HTR-8/SVneo (cell line): ENCODE results near the gene TUBGCP2.

Experiments used
- DNase-seq: peaks from one replicate; pipeline ENCODE4 v3.0.0; 2011; ENCODE audit warnings: low spot score, mixed read lengths; ENCODE audit not compliant: insufficient read length
- FAIRE-seq: peaks from 2 replicates; lab custom pipeline; 2011; peaks lifted over from hg19 to GRCh38; lab: Jason Lieb, UNC

TUBGCP2 gene

DNA sequence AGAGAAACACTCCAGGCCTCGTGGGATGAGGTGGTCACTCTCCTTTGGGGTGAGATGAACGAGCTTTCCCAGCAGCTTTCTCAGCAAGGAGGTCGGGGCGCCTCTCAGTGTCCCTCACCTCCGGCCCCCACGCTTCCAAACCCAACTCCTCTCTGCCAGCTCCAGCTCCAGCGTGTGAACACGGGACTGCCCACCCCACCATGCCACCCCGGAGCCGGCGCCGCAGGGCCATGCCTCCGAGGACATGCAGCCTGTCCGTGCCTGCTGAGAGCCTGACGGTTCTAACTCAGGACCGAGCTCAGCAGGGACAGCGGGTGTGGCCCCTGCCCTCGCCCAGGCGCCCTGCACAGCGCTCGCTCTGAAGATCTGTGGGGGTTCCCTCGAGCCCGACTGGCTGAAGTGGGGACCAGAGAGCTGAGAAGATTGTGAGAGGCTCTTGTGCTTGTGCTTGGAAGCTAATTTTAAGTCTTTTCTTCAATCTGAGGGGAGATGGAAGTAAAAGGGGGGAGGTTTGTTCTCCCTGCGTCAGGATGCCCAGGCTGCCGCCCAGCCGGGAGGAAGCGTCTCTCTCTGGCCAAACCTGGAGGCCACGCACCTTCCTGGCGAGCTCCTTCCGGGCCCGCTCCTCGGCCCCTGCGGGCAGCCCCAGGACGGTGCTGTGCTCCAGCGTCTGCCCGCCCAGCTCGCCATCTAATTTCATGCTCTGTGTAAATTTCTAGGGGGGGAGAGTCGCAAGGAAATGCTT, 26.9 kb downstream of the TUBGCP2 start:
- FAIRE-seq (no peak), DNase-seq (no peak)

DNA sequence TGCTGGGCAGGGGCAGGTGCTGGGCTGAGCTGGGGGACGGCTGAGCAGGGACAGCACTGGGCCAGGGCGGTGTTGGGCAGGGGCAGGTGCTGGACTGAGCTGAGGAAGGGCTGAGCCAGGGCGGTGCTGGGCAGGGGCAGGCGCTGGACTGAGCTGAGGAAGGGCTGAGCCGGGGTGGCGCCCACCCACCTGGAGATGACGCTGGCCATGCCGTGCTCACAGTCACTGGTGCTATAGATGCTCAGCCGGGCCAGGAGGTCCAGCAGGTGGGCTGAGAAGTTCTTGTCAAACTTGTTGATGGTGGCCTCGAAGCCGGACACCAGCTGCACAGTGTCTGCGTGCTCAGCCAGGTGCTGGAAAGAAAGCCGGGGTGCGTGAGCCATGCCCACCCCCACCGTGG, 27.6 kb downstream of the TUBGCP2 start:
- FAIRE-seq (no peak), DNase-seq (no peak)

DNA sequence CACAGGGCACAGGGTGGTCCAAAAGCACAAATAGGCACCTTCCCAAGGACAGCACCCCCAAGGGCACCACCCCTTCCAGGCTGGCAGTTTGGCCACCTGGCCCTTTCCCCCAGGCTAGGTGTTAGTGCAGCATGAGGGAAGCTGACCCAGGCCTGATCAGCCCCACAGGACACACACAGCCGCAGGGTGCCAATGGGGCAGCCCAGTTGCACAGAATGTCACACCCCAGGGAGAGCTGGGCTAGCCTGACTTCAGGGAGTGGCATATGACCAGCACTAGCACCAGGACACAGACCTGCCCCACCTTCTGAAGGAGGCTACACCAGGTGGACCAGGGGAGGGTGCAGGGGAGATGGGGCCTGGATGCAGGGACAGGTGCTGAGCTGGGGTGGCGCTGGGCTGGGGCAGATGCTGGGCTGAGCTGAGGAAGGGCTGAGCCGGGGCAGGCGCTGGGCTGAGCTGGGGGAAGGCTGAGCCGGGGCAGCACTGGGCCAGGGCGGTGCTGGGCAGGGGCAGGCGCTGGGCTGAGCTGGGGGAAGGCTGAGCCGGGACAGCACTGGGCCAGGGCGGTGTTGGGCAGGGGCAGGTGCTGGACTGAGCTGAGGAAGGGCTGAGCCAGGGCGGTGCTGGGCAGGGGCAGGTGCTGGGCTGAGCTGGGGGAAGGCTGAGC, 28.1 kb downstream of the TUBGCP2 start:
- FAIRE-seq (no peak), DNase-seq (no peak)

GRCh38 chr10:133279326-133280226, 29.1 kb downstream of the TUBGCP2 start:
- FAIRE-seq (no peak), DNase-seq (no peak)

GRCh38 chr10:133278577-133279265, 30.0 kb downstream of the TUBGCP2 start:
- DNase-seq, result peak; percentile 70
- FAIRE-seq, result no peak

- no peak for FAIRE-seq
- no peak for DNase-seq
Observed at GRCh38 chr10:133277993-133278576, 30.6 kb downstream of the TUBGCP2 start.

DNA sequence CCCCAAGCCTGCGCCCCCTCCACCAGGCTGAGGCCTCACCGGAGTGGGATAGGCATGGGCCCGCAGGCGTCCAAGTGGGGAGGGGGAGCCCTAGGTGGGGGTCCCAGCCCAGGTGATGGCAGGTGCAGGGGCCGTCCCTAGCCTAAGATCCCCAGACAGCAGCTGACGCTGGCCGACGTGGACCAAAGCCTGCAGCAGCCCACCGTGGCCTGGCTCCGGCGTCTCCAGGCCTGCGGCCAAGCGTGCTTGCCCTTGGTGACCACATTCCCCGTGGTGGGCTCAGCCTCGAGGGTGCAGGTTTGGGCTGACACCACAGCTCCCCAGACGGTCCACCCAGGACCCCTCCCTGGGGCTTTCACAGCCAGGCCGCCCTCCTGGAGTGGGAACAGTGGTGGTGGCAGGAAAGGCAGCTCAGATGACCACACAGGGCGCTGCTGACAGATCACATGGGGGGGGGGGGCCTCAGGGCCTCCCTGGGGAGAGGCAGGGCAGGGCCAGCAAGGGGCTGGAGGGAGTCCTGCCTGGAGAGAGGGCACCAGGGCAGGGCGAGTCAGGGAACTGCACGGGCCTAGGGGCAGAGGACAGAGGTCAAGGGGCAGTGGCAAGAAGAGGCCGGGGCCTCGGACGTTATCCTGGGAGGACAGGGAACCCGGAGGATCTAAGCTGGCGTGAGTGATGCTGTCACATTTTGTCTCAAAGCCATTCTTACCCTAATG, 31.2 kb downstream of the TUBGCP2 start:
- FAIRE-seq (no peak), DNase-seq (no peak)

DNA sequence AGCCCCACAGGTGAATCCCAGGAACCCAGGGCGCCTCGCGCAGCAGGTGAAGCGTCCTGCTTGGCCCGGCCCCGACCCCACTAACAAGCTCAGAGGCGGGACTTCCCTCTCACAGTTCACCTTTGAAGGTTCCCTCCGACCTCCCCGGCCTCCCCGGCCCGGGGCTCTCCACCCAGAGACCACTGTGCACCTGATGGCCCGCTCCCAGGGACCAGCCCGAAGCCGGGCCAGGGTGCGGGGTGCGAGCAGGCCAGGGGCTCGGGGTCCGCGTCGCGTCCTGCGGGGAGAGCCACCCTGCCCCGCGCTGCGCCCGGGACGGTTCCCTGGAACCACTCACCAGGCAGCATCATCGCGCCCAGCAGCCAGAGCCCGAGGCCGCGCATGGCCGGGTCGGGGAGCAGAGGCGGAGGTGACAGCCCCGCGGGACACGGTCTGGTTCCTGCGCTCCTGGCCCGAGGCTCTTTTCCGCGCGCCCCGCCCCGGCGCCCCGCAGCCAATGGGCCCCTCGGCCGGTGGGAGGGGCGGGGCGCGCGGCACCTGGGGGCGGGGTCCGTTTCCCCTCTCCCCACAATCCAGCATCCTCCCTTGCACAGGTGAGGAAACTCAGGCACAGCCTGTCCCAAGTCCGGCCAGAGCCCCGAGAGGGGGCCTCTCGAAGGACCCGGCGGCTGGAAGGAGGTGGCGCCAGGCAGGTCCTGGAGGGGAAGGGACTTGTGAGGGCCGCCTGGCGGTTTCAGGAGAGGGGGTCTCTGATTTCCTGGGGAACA, 32.1 kb downstream of the TUBGCP2 start, which contains the start of gene ADAM8:
TSS of gene ADAM8 (minus strand) at position 434 of the 767 bp plus-strand sequence. CDS start at position 383, 51 bp downstream.
- FAIRE-seq (no peak), DNase-seq (no peak)

- FAIRE-seq (no peak), DNase-seq (no peak)
Observed at GRCh38 chr10:133276100-133276434, 32.6 kb downstream of the TUBGCP2 start.

- FAIRE-seq (no peak), DNase-seq (no peak)
Observed at GRCh38 chr10:133275684-133276092, 33.0 kb downstream of the TUBGCP2 start.

DNA sequence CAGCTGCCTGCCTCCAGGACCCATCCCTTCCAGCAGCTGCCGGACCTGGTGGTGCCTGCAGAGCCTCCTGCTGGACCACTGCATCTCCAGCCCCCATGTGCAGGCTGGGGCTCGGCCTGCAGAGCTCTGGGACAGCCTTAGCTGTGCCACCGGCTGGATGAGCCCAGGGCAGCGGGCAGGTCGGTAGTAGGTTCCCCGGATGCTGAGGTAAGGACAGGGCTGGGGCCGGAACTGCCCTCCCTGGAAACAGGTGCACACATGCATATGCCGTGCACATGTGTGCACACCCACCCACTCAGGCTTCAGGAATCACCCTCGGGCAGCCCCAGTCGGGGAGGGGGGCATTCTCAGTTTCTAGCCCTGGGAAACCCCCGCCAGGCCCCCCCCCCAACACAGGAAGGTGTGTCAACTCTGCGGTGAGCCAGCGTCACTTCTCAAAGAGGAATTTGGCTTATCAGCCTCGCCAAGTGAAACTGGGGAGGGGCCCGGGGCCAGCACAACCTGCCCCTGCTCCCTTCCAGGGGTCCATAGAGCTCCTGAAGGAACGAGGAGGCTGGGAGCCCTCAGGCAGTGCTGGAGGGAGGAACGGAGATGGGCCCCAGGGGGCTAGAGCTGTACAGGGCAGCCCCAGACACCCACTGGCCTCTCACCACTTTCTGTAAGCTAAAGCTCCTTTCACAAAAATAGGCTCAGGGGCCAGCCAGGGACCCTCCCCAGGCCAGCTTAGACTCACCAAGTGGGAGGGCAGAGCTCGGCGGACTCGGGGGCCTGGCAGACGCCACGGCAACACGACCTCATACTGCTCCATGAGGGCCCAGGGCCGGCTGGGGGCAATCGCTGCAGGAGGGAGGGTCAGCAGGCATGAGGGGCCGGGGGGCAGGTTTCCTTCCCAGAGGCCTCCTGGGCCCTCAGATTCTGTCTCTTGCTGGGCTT, 33.7 kb downstream of the TUBGCP2 start:
- no peak for FAIRE-seq
- no peak for DNase-seq

- no peak for DNase-seq
- FAIRE-seq, result no peak
Observed at GRCh38 chr10:133273534-133274143, 35.0 kb downstream of the TUBGCP2 start.

DNA sequence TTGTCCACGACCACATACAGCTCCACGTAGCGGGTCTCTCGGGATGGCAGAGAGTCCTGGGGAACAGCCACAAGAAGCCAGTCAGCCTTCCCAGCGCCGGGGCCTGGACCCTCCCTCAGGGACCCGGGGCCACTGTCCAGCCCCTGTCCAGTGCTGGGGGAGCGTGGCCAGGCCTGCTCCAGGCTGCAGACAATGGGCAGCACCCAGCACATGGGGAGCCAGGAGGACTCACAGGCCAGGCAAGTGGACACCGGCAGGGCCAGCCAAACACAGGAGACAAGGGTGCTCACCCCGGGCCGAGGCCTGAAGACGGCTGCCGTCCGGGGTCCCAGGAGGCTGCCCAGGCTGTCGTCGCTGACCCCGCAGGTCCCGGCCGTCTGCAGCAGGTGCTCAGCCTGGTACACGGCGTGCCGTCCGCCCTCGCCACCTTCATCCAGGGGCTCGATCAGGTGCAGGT, 35.7 kb downstream of the TUBGCP2 start:
- FAIRE-seq, result no peak

GRCh38 chr10:133272301-133272963, 36.2 kb downstream of the TUBGCP2 start:
- DNase-seq, result no peak

More for the DNA sequence above, 35.7 kb downstream of the TUBGCP2 start:
- no peak for DNase-seq

GRCh38 chr10:133271521-133272300, 37.0 kb downstream of the TUBGCP2 start:
- no peak for DNase-seq
- FAIRE-seq, result no peak

More at GRCh38 chr10:133272301-133272963, 36.2 kb downstream of the TUBGCP2 start:
- no peak for FAIRE-seq
